ENCODE results near the gene ALPG. TPM values are rescaled to one million over a fixed set of nuclear protein-coding genes. Genes with fewer than 3 reads are reported as not detected.
"Not testable (repeated sequence)": the region's sequence is repeated elsewhere in the genome, so short reads cannot be mapped to it uniquely, and the experiment has no call there.

The ALPG gene
- polyA plus RNA-seq, 4 donors, result 0.05 TPM; not detected in 3

- no peak for DNase-seq (ENCODE audit: low read depth in 4 of 4, low spot score in 2 of 4)
Measured at GRCh38 chr2:232376713-232377112, 29.9 kb upstream of the ALPG start.

GRCh38 chr2:232377319-232377718, 29.3 kb upstream of the ALPG start:
- DNase-seq (ENCODE audit: low read depth in 4 of 4, low spot score in 2 of 4), result no peak

- no peak for DNase-seq (ENCODE audit: low read depth in 4 of 4, low spot score in 2 of 4)
Measured at GRCh38 chr2:232377841-232378734, 28.6 kb upstream of the ALPG start.

GRCh38 chr2:232378735-232379151, 27.9 kb upstream of the ALPG start, which contains the start of gene ALPP:
TSS of gene ALPP (plus strand) at chr2:232378751. CDS start at chr2:232378803, 52 bp downstream.
- not testable (repeated sequence) for DNase-seq (ENCODE audit: low read depth in 4 of 4, low spot score in 2 of 4)

GRCh38 chr2:232379610-232380590, 26.7 kb upstream of the ALPG start:
- not testable (repeated sequence) for DNase-seq (ENCODE audit: low read depth in 4 of 4, low spot score in 2 of 4)

GRCh38 chr2:232381204-232382031, 25.2 kb upstream of the ALPG start:
- DNase-seq (ENCODE audit: low read depth in 4 of 4, low spot score in 2 of 4), result not testable (repeated sequence)

GRCh38 chr2:232382331-232383225, 24.1 kb upstream of the ALPG start:
- DNase-seq (ENCODE audit: low read depth in 4 of 4, low spot score in 2 of 4), result no peak

GRCh38 chr2:232384466-232384865, 22.2 kb upstream of the ALPG start:
- no peak for DNase-seq (ENCODE audit: low read depth in 4 of 4, low spot score in 2 of 4)

GRCh38 chr2:232385058-232385457, 21.6 kb upstream of the ALPG start:
- DNase-seq (ENCODE audit: low read depth in 4 of 4, low spot score in 2 of 4), result not testable (repeated sequence)

- DNase-seq (ENCODE audit: low read depth in 4 of 4, low spot score in 2 of 4), result no peak
Measured at GRCh38 chr2:232385660-232386489, 20.8 kb upstream of the ALPG start.

- DNase-seq (ENCODE audit: low read depth in 4 of 4, low spot score in 2 of 4), result no peak
Measured at GRCh38 chr2:232386490-232386739, 20.2 kb upstream of the ALPG start.

GRCh38 chr2:232386740-232387450, 19.7 kb upstream of the ALPG start:
- no peak for DNase-seq (ENCODE audit: low read depth in 4 of 4, low spot score in 2 of 4)

- DNase-seq (ENCODE audit: low read depth in 4 of 4, low spot score in 2 of 4), result no peak
Measured at GRCh38 chr2:232387451-232388171, 19.0 kb upstream of the ALPG start.

GRCh38 chr2:232388324-232388891, 18.2 kb upstream of the ALPG start:
- DNase-seq (ENCODE audit: low read depth in 4 of 4, low spot score in 2 of 4), result no peak

GRCh38 chr2:232389327-232389726, 17.3 kb upstream of the ALPG start:
- no peak for DNase-seq (ENCODE audit: low read depth in 4 of 4, low spot score in 2 of 4)

GRCh38 chr2:232390661-232391060, 16.0 kb upstream of the ALPG start:
- no peak for DNase-seq (ENCODE audit: low read depth in 4 of 4, low spot score in 2 of 4)

- no peak for DNase-seq (ENCODE audit: low read depth in 4 of 4, low spot score in 2 of 4)
Measured at GRCh38 chr2:232393556-232393955, 13.1 kb upstream of the ALPG start.

Measured in left renal cortex interstitium (tissue), 4 donors.